SK-N-SH (cell line): ENCODE data around the gene SYT17. TPM values are rescaled to one million over a fixed set of nuclear protein-coding genes. Genes with fewer than 3 reads are reported as not detected.

Source experiments
- CTCF ChIA-PET: fragments of 300-600, 350-600 bp; formaldehyde crosslinking; extraction: SDS; loops from one replicate; lab custom pipeline; 2021; lab: Yijun Ruan, JAX
- POLR2A ChIA-PET: fragments of 350-600 bp; sonication (Branson Sonifier 250); formaldehyde crosslinking; extraction: SDS; loops from one replicate; lab custom pipeline; 2020; ENCODE audit warnings: antibody characterized with exemption, inconsistent platforms; lab: Yijun Ruan, JAX
- DNase-seq: peaks from one replicate; pipeline ENCODE4 v3.0.0; 2012
- H2AFZ ChIP-seq: fragments of 200-600 bp; sonication (generic); 2 replicates; pipeline ENCODE4 v1.8.1; 2016; ENCODE audit warnings: antibody characterized with exemption, mild to moderate bottlenecking, low read depth
- H3F3A ChIP-seq: fragments of 200-600 bp; sonication (generic); replicated peaks from 2 replicates; pipeline ENCODE3; 2016; ENCODE audit warnings: antibody characterized with exemption, mild to moderate bottlenecking; ENCODE audit not compliant: insufficient read depth
- H3K27ac ChIP-seq, 2 experiments: fragments of 200-500 bp in 1 of 2; fragments of 200-600 bp in 1 of 2; sonication (Bioruptor generic) in 1 of 2; sonication (generic), shearing (Covaris generic) in 1 of 2; 2 replicates each; pipeline versions ENCODE4 v1.5.1 to v1.6.1; 2014 to 2016; ENCODE audit warnings: low read depth in 2 of 2, inconsistent platforms in 1 of 2, low read length in 1 of 2, mild to moderate bottlenecking in 1 of 2, mixed read lengths in 1 of 2
- H3K27me3 ChIP-seq: fragments of 200-600 bp; sonication (generic), shearing (Covaris generic); 2 replicates; pipeline ENCODE4 v1.6.1; 2016; ENCODE audit warnings: mixed run types; ENCODE audit not compliant: insufficient read depth
- H3K36me3 ChIP-seq, 2 experiments: fragments of 200-500 bp in 1 of 2; fragments of 200-600 bp in 1 of 2; sonication (Bioruptor generic) in 1 of 2; sonication (generic) in 1 of 2; replicated peaks in 1 of 2; 2 replicates each; pipeline versions ENCODE3 to v1.5.1; 2014 to 2016; ENCODE audit warnings: low read length in 1 of 2, mild to moderate bottlenecking in 1 of 2; ENCODE audit not compliant: insufficient read depth in 2 of 2, control insufficient read depth in 1 of 2
- H3K4me1 ChIP-seq, 2 experiments: fragments of 200-500 bp in 1 of 2; fragments of 200-600 bp in 1 of 2; sonication (Bioruptor generic) in 1 of 2; sonication (generic), shearing (Covaris generic) in 1 of 2; 2 replicates each; pipeline versions ENCODE4 v1.5.1 to v1.6.1; 2014 to 2016; ENCODE audit warnings: low read depth in 1 of 2, low read length in 1 of 2, mixed run types in 1 of 2; ENCODE audit not compliant: insufficient read depth in 2 of 2, control insufficient read depth in 1 of 2
- H3K4me2 ChIP-seq: fragments of 200-600 bp; sonication (generic), shearing (Covaris generic); 2 replicates; pipeline ENCODE4 v1.6.1; 2017; ENCODE audit warnings: mixed run types
- H3K4me3 ChIP-seq, 2 experiments: fragments of 200-500 bp in 1 of 2; fragments of 200-600 bp in 1 of 2; sonication (Bioruptor generic) in 1 of 2; sonication (generic), shearing (Covaris generic) in 1 of 2; 2 replicates each; pipeline versions ENCODE4 v1.5.1 to v1.8.1; 2014 to 2016; ENCODE audit warnings: low read depth in 2 of 2, inconsistent platforms in 1 of 2, low read length in 1 of 2, mild to moderate bottlenecking in 1 of 2, mixed read lengths in 1 of 2, moderate library complexity in 1 of 2
- H3K79me2 ChIP-seq: fragments of 200-600 bp; sonication (generic); 2 replicates; pipeline ENCODE4 v1.8.1; 2017; ENCODE audit warnings: mild to moderate bottlenecking; ENCODE audit not compliant: insufficient read depth
- H3K9ac ChIP-seq: fragments of 200-600 bp; sonication (generic); 2 replicates; pipeline ENCODE4 v1.6.1; 2017; ENCODE audit warnings: mixed run types
- H3K9me2 ChIP-seq: fragments of 200-600 bp; sonication (generic); 2 replicates; pipeline ENCODE4 v1.6.1; 2017; ENCODE audit warnings: mixed run types
- H3K9me3 ChIP-seq: fragments of 200-600 bp; sonication (generic); 2 replicates; pipeline ENCODE4 v1.6.1; 2017; ENCODE audit warnings: mixed run types, mild to moderate bottlenecking, moderate library complexity
- H4K20me1 ChIP-seq: fragments of 200-600 bp; sonication (generic); 2 replicates; pipeline ENCODE4 v1.6.1; 2017; ENCODE audit warnings: mild to moderate bottlenecking, mixed run types; ENCODE audit not compliant: insufficient read depth
- CHD2 ChIP-seq: fragments of 150-350 bp; IDR thresholded peaks from 2 replicates; pipeline ENCODE4 v1.6.1; 2018; ENCODE audit warnings: low read length; ENCODE audit not compliant: partially characterized antibody
- EZH2phosphoT487 ChIP-seq: fragments of 200-600 bp; sonication (generic); IDR thresholded peaks from 2 replicates; pipeline ENCODE4 v1.6.1; 2017; ENCODE audit warnings: low read depth, mixed run types, mild to moderate bottlenecking, antibody characterized with exemption, moderate library complexity, borderline replicate concordance
- FOSL2 ChIP-seq: IDR thresholded peaks from 2 replicates; pipeline ENCODE4 v1.4.0; 2012; ENCODE audit warnings: low read depth, mild to moderate bottlenecking, moderate library complexity, borderline replicate concordance
- GATA2 ChIP-seq: sonication (generic); formaldehyde crosslinking; IDR thresholded peaks from 2 replicates; pipeline ENCODE4 v1.5.0; 2020; ENCODE audit warnings: mild to moderate bottlenecking, missing genetic modification reagents
- MEF2A ChIP-seq: IDR thresholded peaks from 2 replicates; pipeline ENCODE4 v1.4.0; 2012; ENCODE audit warnings: low read depth, borderline replicate concordance
- MXI1 ChIP-seq: IDR thresholded peaks from 2 replicates; pipeline ENCODE4 v1.6.1; 2012; ENCODE audit warnings: mild to moderate bottlenecking, low read depth, low read length, improper control_type of control experiment
- NRF1 ChIP-seq: IDR thresholded peaks from 2 replicates; pipeline ENCODE4 v1.6.1; 2012; ENCODE audit warnings: low read depth, mild to moderate bottlenecking, low read length
- RAD21 ChIP-seq: IDR thresholded peaks from 2 replicates; pipeline ENCODE4 v1.6.1; 2012; ENCODE audit warnings: mild to moderate bottlenecking, low read length
- SIN3A ChIP-seq: IDR thresholded peaks from 2 replicates; pipeline ENCODE4 v1.6.1; 2012; ENCODE audit warnings: low read depth, mild to moderate bottlenecking, low read length, moderate library complexity, borderline replicate concordance
- SMC3 ChIP-seq: IDR thresholded peaks from 2 replicates; pipeline ENCODE4 v1.6.1; 2012; ENCODE audit warnings: low read depth, low read length, improper control_type of control experiment
- TEAD4 ChIP-seq: IDR thresholded peaks from 2 replicates; pipeline ENCODE4 v1.4.0; 2012; ENCODE audit warnings: mild to moderate bottlenecking, borderline replicate concordance; ENCODE audit not compliant: insufficient read depth
- WGBS: methylation state at CpG from one replicate; pipeline ENCODE4 v1.1.6; 2017; ENCODE audit warnings: low lambda C conversion rate; 5-methylcytosine and 5-hydroxymethylcytosine counted together
- polyA plus RNA-seq, 3 experiments: library from polyadenylated mRNA; depleted of rRNA; stranded (reverse); fragments of >200 nt; gene quantifications; 2 replicates each; pipeline ENCODE4 v1.2.3, GENCODE V29; 2012
- TF ChIP-seq, protein P1 (sequence below): fragments of 150-350 bp; IDR thresholded peaks from 2 replicates; pipeline ENCODE4 v1.6.1; 2016; ENCODE audit warnings: mild to moderate bottlenecking, low read depth, low read length
- TF ChIP-seq, protein P2 (sequence below): fragments of 150-350 bp; IDR thresholded peaks from 2 replicates; pipeline ENCODE4 v1.6.1; 2017; ENCODE audit warnings: antibody characterized with exemption, low read length, low read depth, borderline replicate concordance
- TF ChIP-seq, protein P3 (sequence below): IDR thresholded peaks from 2 replicates; pipeline ENCODE4 v1.4.0; 2012; ENCODE audit warnings: low read depth, borderline replicate concordance
- TF ChIP-seq, protein P4 (sequence below): fragments of 200-600 bp; sonication (generic); IDR thresholded peaks from 2 replicates; pipeline ENCODE4 v1.6.1; 2017; ENCODE audit warnings: antibody characterized with exemption, mild to moderate bottlenecking, moderate library complexity
- TF ChIP-seq, protein P5 (sequence below): IDR thresholded peaks from 2 replicates; pipeline ENCODE4 v1.4.0; 2012; ENCODE audit warnings: low read depth, borderline replicate concordance

SYT17 gene
- polyA plus RNA-seq, 1 of the 3 experiments (the other 2 are of a cell fraction), result 0.21 TPM

DNA sequence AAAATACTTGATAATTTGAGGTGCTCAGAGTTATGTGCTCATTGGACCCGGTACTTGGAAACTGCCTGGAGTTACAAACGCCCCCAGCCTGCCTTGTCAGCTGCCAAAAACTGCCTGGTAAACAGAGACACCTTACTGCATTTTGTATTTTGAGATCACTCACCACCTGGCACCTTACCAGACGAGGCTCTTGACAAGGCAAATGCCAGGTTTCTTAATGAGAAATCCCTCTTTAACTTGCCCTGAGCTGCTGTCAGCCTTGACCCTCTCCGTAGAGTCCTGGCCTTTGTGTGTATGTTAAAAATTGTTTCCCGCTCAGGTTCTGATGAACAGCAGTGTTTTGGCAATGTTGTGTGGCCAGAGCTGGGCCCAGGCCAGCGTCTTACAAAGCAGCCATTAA is 28.8 kb downstream of the SYT17 start:
- Histone ChIP-seq H3K27ac (no peak overlapping the region), H3K79me2 (no peaks in the 10 kb centered on the region), H3K27me3 (no peaks in the 10 kb centered on the region), H3K9me3 (no peaks in the 10 kb centered on the region), H4K20me1 (no peaks in the 10 kb centered on the region), H3K4me1 (no peaks in the 10 kb centered on the region), H3K36me3 (no peaks in the 10 kb centered on the region), H3K9ac (no peak overlapping the region), H3K9me2 (no peaks in the 10 kb centered on the region), H3K4me3 (no peak overlapping the region)
- ChIA-PET POLR2A (no interaction called here), CTCF (interaction anchor here (1.2 kb wide), 1 partner anchor 17 kb away, joined by 5 read pairs; no protein-coding TSS in a partner anchor)
- 30% methylated on average over 6 of the region's 6 CpGs for WGBS
- TF ChIP-seq MEF2A (no peak), TEAD4 (no peak), GATA2 (no peak), RAD21 (no peak), CHD2 (no peak)
- TF ChIP-seq, protein P1, sequence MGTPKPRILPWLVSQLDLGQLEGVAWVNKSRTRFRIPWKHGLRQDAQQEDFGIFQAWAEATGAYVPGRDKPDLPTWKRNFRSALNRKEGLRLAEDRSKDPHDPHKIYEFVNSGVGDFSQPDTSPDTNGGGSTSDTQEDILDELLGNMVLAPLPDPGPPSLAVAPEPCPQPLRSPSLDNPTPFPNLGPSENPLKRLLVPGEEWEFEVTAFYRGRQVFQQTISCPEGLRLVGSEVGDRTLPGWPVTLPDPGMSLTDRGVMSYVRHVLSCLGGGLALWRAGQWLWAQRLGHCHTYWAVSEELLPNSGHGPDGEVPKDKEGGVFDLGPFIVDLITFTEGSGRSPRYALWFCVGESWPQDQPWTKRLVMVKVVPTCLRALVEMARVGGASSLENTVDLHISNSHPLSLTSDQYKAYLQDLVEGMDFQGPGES, result no peak
- TF ChIP-seq, protein P2, sequence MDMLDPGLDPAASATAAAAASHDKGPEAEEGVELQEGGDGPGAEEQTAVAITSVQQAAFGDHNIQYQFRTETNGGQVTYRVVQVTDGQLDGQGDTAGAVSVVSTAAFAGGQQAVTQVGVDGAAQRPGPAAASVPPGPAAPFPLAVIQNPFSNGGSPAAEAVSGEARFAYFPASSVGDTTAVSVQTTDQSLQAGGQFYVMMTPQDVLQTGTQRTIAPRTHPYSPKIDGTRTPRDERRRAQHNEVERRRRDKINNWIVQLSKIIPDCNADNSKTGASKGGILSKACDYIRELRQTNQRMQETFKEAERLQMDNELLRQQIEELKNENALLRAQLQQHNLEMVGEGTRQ, result no peak
- TF ChIP-seq, all 33 proteins: peak for 0
- Histone ChIP-seq H3K4me2 (no peak overlapping the region), H2AFZ (no peak overlapping the region), H3F3A (no peaks in the 10 kb centered on the region)
- DNase-seq, result no peak

DNA sequence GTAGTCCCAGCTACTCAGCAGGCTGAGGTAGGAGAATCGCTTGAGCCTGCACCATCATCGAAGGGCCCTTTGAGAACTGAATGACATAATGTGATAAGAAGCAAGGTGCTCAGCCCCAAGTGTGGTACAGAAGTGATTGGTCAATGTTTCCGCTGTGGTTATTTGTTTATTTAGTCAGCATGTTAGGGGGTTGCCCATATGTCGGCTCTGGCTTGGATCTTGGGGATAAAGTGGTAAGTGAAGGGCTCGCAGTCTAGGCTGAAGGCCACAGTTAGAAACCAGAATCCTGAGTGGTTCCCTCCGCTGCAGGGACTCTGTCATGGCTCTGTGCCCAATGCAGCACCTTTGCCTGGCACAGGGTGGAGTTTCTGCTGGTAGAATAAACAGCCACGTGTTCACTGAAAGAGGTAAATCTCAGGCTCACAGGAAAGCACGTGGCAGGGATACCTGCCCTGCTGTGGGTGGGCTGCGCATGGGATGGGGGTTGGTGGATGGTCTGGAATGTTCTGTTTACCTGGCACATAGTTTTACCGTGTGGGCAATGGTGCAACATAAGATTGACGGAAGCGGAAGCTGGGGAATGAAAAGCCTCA is 35.4 kb downstream of the SYT17 start:
- Histone ChIP-seq H2AFZ (no peak overlapping the region), H3K27ac (no peak overlapping the region), H3K9me2 (no peaks in the 10 kb centered on the region), H3K4me1 (no peaks in the 10 kb centered on the region), H3K4me2 (no peak overlapping the region), H3K79me2 (no peaks in the 10 kb centered on the region), H4K20me1 (no peaks in the 10 kb centered on the region), H3K27me3 (no peaks in the 10 kb centered on the region), H3K36me3 (no peaks in the 10 kb centered on the region), H3F3A (no peaks in the 10 kb centered on the region), H3K9ac (no peak overlapping the region), H3K4me3 (no peak overlapping the region), H3K9me3 (no peaks in the 10 kb centered on the region)
- 64% methylated on average over 11 of the region's 12 CpGs for WGBS
- ChIA-PET POLR2A (no interaction called here), CTCF (interaction anchor here (1.6 kb wide), 1 partner anchor 24 kb away, joined by 5 read pairs; no protein-coding TSS in a partner anchor)
- no peak for DNase-seq
- TF ChIP-seq, protein P3, sequence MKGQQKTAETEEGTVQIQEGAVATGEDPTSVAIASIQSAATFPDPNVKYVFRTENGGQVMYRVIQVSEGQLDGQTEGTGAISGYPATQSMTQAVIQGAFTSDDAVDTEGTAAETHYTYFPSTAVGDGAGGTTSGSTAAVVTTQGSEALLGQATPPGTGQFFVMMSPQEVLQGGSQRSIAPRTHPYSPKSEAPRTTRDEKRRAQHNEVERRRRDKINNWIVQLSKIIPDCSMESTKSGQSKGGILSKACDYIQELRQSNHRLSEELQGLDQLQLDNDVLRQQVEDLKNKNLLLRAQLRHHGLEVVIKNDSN, result no peak
- no peak for TF ChIP-seq SMC3
- TF ChIP-seq EZH2phosphoT487, result no peak
- no peak for TF ChIP-seq TEAD4
- TF ChIP-seq, protein P4, sequence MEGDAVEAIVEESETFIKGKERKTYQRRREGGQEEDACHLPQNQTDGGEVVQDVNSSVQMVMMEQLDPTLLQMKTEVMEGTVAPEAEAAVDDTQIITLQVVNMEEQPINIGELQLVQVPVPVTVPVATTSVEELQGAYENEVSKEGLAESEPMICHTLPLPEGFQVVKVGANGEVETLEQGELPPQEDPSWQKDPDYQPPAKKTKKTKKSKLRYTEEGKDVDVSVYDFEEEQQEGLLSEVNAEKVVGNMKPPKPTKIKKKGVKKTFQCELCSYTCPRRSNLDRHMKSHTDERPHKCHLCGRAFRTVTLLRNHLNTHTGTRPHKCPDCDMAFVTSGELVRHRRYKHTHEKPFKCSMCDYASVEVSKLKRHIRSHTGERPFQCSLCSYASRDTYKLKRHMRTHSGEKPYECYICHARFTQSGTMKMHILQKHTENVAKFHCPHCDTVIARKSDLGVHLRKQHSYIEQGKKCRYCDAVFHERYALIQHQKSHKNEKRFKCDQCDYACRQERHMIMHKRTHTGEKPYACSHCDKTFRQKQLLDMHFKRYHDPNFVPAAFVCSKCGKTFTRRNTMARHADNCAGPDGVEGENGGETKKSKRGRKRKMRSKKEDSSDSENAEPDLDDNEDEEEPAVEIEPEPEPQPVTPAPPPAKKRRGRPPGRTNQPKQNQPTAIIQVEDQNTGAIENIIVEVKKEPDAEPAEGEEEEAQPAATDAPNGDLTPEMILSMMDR, result no peak
- TF ChIP-seq, protein P2, result no peak
- TF ChIP-seq, protein P5, sequence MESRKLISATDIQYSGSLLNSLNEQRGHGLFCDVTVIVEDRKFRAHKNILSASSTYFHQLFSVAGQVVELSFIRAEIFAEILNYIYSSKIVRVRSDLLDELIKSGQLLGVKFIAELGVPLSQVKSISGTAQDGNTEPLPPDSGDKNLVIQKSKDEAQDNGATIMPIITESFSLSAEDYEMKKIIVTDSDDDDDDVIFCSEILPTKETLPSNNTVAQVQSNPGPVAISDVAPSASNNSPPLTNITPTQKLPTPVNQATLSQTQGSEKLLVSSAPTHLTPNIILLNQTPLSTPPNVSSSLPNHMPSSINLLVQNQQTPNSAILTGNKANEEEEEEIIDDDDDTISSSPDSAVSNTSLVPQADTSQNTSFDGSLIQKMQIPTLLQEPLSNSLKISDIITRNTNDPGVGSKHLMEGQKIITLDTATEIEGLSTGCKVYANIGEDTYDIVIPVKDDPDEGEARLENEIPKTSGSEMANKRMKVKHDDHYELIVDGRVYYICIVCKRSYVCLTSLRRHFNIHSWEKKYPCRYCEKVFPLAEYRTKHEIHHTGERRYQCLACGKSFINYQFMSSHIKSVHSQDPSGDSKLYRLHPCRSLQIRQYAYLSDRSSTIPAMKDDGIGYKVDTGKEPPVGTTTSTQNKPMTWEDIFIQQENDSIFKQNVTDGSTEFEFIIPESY, result no peak
- TF ChIP-seq, protein P1, result no peak
- TF ChIP-seq RAD21, result no peak
- TF ChIP-seq SIN3A, result no peak
- no peak for TF ChIP-seq FOSL2
- TF ChIP-seq MXI1, result no peak
- no peak for TF ChIP-seq NRF1
